A549 (cell line): ENCODE results near the gene FBXL7. TPM values are rescaled to one million over a fixed set of nuclear protein-coding genes. Genes with fewer than 3 reads are reported as not detected.

Source experiments
- ATAC-seq, 2 experiments: fragments of 200-7000 bp in 1 of 2; fragments of >200 bp in 1 of 2; cut with Nextera tagmentation in 1 of 2; cut with Tn5 transposase in 1 of 2; 3 replicates each; pipeline versions ENCODE4 v1.8.0 to v1.9.1; 2018 to 2020; ENCODE audit warnings: mild to moderate bottlenecking in 1 of 2, moderate library complexity in 1 of 2
- CTCF ChIA-PET: fragments of 300-600 bp; sonication (Branson Sonifier 250); formaldehyde crosslinking; extraction: SDS; loops from one replicate; lab custom pipeline; 2021; ENCODE audit warnings: antibody characterized with exemption, inconsistent platforms; lab: Yijun Ruan, JAX
- POLR2A ChIA-PET: fragments of 350-600 bp; formaldehyde crosslinking; extraction: SDS; loops from one replicate; lab custom pipeline; 2021; ENCODE audit warnings: antibody characterized with exemption, inconsistent platforms; lab: Yijun Ruan, JAX
- DNase-seq, 2 experiments: peaks; one replicate each; pipeline versions ENCODE4 v3.0.0 to v3.0.0-alpha.2; 2011 to 2016; ENCODE audit warnings: low read depth in 1 of 2, low spot score in 1 of 2
- FAIRE-seq: peaks from 2 replicates; lab custom pipeline; 2011; peaks lifted over from hg19 to GRCh38; lab: Jason Lieb, UNC
- H3K27ac ChIP-seq, 2 experiments: fragments of >200 bp; sonication (Bioruptor Twin); formaldehyde crosslinking; 3 replicates each; pipeline ENCODE4 v1.5.1; 2016 to 2017
- H3K4me1 ChIP-seq: fragments of >200 bp; sonication (Bioruptor Twin); formaldehyde crosslinking; 3 replicates; pipeline ENCODE4 v1.6.1; 2016
- H3K4me2 ChIP-seq: fragments of >200 bp; sonication (Bioruptor Twin); formaldehyde crosslinking; 3 replicates; pipeline ENCODE4 v1.6.1; 2016
- H3K4me3 ChIP-seq: fragments of >200 bp; sonication (Bioruptor Twin); formaldehyde crosslinking; 3 replicates; pipeline ENCODE4 v1.5.1; 2016
- H3K9me3 ChIP-seq: fragments of >200 bp; sonication (Bioruptor Twin); formaldehyde crosslinking; 3 replicates; pipeline ENCODE4 v1.6.1; 2016
- CBX2 ChIP-seq: fragments of 200-600 bp; sonication (generic); IDR thresholded peaks from 2 replicates; pipeline ENCODE4 v1.6.1; 2016; ENCODE audit warnings: low read depth, mild to moderate bottlenecking, borderline replicate concordance
- CHD2 ChIP-seq: fragments of 150-350 bp; IDR thresholded peaks from 2 replicates; pipeline ENCODE4 v1.6.1; 2014; ENCODE audit warnings: low read length; ENCODE audit not compliant: partially characterized antibody
- CHD4 ChIP-seq: fragments of 200-600 bp; sonication (generic); IDR thresholded peaks from 2 replicates; pipeline ENCODE4 v1.6.1; 2016; ENCODE audit warnings: antibody characterized with exemption, mild to moderate bottlenecking, borderline replicate concordance
- E2F6 ChIP-seq: IDR thresholded peaks from 2 replicates; pipeline ENCODE4 v1.6.1; 2012; ENCODE audit warnings: low read depth, borderline replicate concordance
- EHF ChIP-seq: fragments of 250-450 bp; sonication (Bioruptor Pico); IDR thresholded peaks from 2 replicates; pipeline ENCODE4 v1.5.0; 2020; ENCODE audit warnings: mild to moderate bottlenecking
- EHMT2 ChIP-seq: fragments of 200-600 bp; sonication (generic); IDR thresholded peaks from 2 replicates; pipeline ENCODE4 v1.6.1; 2016; ENCODE audit warnings: antibody characterized with exemption, low read depth, mild to moderate bottlenecking, moderate library complexity
- ELK1 ChIP-seq: fragments of 150-350 bp; IDR thresholded peaks from 2 replicates; pipeline ENCODE4 v1.6.1; 2014; ENCODE audit warnings: low read depth, mild to moderate bottlenecking, low read length
- FOSB ChIP-seq: fragments of 250-450 bp; sonication (Bioruptor Pico); IDR thresholded peaks from 2 replicates; pipeline ENCODE4 v1.5.0; 2020; ENCODE audit warnings: mild to moderate bottlenecking, moderate library complexity
- GATA3 ChIP-seq: IDR thresholded peaks from 2 replicates; pipeline ENCODE4 v1.6.1; 2012; ENCODE audit warnings: borderline replicate concordance
- HDAC2 ChIP-seq: fragments of 200-600 bp; sonication (generic); IDR thresholded peaks from 2 replicates; pipeline ENCODE4 v1.6.1; 2016
- HES2 ChIP-seq: fragments of >200 bp; sonication (Bioruptor Twin); formaldehyde crosslinking; IDR thresholded peaks from 2 replicates; pipeline ENCODE4 v1.6.1; 2016
- HEYL ChIP-seq: fragments of 250-450 bp; sonication (Bioruptor Pico); IDR thresholded peaks from 2 replicates; pipeline ENCODE4 v1.8.0; 2021; ENCODE audit warnings: mild to moderate bottlenecking, moderate library complexity
- HMGXB4 ChIP-seq: fragments of 250-450 bp; sonication (Bioruptor Pico); IDR thresholded peaks from 2 replicates; pipeline ENCODE4 v1.5.0; 2021; ENCODE audit warnings: mild to moderate bottlenecking, moderate library complexity, borderline replicate concordance
- JUNB ChIP-seq: fragments of >200 bp; sonication (Bioruptor Twin); formaldehyde crosslinking; IDR thresholded peaks from 2 replicates; pipeline ENCODE4 v1.6.1; 2016
- KDM1A ChIP-seq: fragments of 200-600 bp; sonication (generic); IDR thresholded peaks from 2 replicates; pipeline ENCODE4 v1.6.1; 2016; ENCODE audit warnings: low read depth, mild to moderate bottlenecking
- MAFK ChIP-seq: fragments of 450-650 bp; IDR thresholded peaks from 2 replicates; pipeline ENCODE4 v1.6.1; 2014; ENCODE audit not compliant: partially characterized antibody
- MAX ChIP-seq: IDR thresholded peaks from 2 replicates; pipeline ENCODE4 v1.6.1; 2012
- MAZ ChIP-seq: fragments of 150-350 bp; IDR thresholded peaks from 2 replicates; pipeline ENCODE4 v1.6.1; 2014; ENCODE audit warnings: antibody characterized with exemption, low read depth, low read length, borderline replicate concordance
- SREBF2 ChIP-seq: fragments of 450-650 bp; IDR thresholded peaks from 2 replicates; pipeline ENCODE4 v1.6.1; 2014; ENCODE audit warnings: mild to moderate bottlenecking, moderate library complexity
- TFCP2L1 ChIP-seq: fragments of 250-450 bp; sonication (Bioruptor Pico); IDR thresholded peaks from 2 replicates; pipeline ENCODE4 v1.5.0; 2021; ENCODE audit warnings: mild to moderate bottlenecking
- ZSCAN20 ChIP-seq: fragments of 250-450 bp; sonication (Bioruptor Pico); IDR thresholded peaks from 2 replicates; pipeline ENCODE4 v1.8.0; 2022; ENCODE audit warnings: mild to moderate bottlenecking, moderate library complexity
- WGBS: methylation state at CpG from one replicate; pipeline ENCODE4 v1.1.6; 2017; ENCODE audit errors: missing lambda C conversion rate; 5-methylcytosine and 5-hydroxymethylcytosine counted together
- polyA plus RNA-seq, 4 experiments: library from polyadenylated mRNA; depleted of rRNA in 3 of 4; stranded (reverse); fragments of >200 nt; fragmentation: RNase III in 1 of 4; extraction: RNeasy Plus Mini Kit Qiagen cat#74134 plus additional on column Dnase treatment in 1 of 4; gene quantifications; 2 replicates in 3 of 4; 3 replicates in 1 of 4; pipeline ENCODE4 v1.2.3, GENCODE V29; 2011 to 2017
- TF ChIP-seq, protein P1 (sequence below): fragments of 250-450 bp; sonication (Bioruptor Pico); IDR thresholded peaks from 2 replicates; pipeline ENCODE4 v1.5.0; 2020; ENCODE audit warnings: low read depth, mild to moderate bottlenecking, moderate library complexity

The FBXL7 gene
- polyA plus RNA-seq, 2 of the 4 experiments (the other 2 are of a cell fraction): 0.90 to 1.7 TPM

GRCh38 chr5:15852949-15853348 is 353.0 kb downstream of the FBXL7 start:
- CTCF ChIA-PET: no interaction called here
- Histone ChIP-seq H3K4me2 (no peak overlapping the region), H3K4me3 (no peak overlapping the region), H3K4me1 (no peaks in the 10 kb centered on the region), H3K27ac (no peak overlapping the region), H3K9me3 (no peaks in the 10 kb centered on the region)
- WGBS: 31% methylated on average over 1 of the region's 1 CpG
- TF ChIP-seq HDAC2 (no peak), TFCP2L1 (no peak), CHD4 (no peak), FOSB (CRISPR knock-in tag) (no peak), ELK1 (no peak), MAZ (no peak), E2F6 (no peak), HMGXB4 (no peak)
- FAIRE-seq (no peak), DNase-seq (no peak), ATAC-seq (no peak)
- POLR2A ChIA-PET: no interaction called here

DNA sequence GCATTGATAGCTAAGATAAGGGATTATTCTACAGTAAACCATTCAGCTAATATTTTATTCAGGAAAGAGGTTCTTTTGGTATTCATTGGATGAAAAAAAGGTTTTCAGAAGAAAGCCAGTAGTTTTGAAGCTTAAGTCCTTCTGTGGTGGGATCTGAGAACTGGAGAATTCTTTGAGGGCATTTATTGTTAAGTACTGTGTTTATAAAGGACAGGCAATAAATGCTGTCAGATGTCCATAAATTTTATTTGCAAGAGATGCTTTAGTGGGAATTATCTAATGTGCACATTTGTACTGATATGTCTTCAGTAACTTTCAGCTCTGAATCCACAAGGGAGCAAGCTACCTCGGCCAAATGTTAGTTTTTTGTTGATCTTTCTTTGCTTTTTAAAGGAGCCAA is 358.3 kb downstream of the FBXL7 start:
- TF ChIP-seq, protein P1, sequence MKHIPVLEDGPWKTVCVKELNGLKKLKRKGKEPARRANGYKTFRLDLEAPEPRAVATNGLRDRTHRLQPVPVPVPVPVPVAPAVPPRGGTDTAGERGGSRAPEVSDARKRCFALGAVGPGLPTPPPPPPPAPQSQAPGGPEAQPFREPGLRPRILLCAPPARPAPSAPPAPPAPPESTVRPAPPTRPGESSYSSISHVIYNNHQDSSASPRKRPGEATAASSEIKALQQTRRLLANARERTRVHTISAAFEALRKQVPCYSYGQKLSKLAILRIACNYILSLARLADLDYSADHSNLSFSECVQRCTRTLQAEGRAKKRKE (CRISPR knock-in tag): no peak
- TF ChIP-seq CBX2 (no peak), E2F6 (no peak), HEYL (CRISPR knock-in tag) (no peak), MAX (no peak), SREBF2 (no peak), JUNB (no peak)
- Histone ChIP-seq H3K4me2 (no peak overlapping the region), H3K27ac (no peak overlapping the region), H3K4me3 (no peak overlapping the region), H3K9me3 (no peaks in the 10 kb centered on the region; the same call in 2 of the 3 replicates), H3K4me1 (no peaks in the 10 kb centered on the region)
- no peak for ATAC-seq
- no peak for FAIRE-seq
- ChIA-PET CTCF (no interaction called here), POLR2A (no interaction called here)
- DNase-seq: no peak
- 7% methylated on average over 1 of the region's 1 CpG for WGBS

GRCh38 chr5:15864536-15865215 is 364.7 kb downstream of the FBXL7 start:
- CTCF ChIA-PET: no interaction called here
- DNase-seq (no peak), ATAC-seq (no peak), FAIRE-seq (no peak)
- POLR2A ChIA-PET: no interaction called here
- Histone ChIP-seq H3K4me1 (no peaks in the 10 kb centered on the region), H3K4me3 (no peak overlapping the region), H3K4me2 (no peak overlapping the region), H3K27ac (no peak overlapping the region), H3K9me3 (no peaks in the 10 kb centered on the region; the same call in 2 of the 3 replicates)
- WGBS: 14% methylated on average over 4 of the region's 4 CpGs
- TF ChIP-seq FOSB (CRISPR knock-in tag) (no peak), KDM1A (no peak), CHD2 (no peak), HDAC2 (no peak), EHF (CRISPR knock-in tag) (no peak), EHMT2 (no peak), MAX (no peak), TFCP2L1 (no peak), GATA3 (no peak), MAFK (no peak), HES2 (no peak), ZSCAN20 (CRISPR knock-in tag) (no peak), HMGXB4 (no peak), ELK1 (no peak)
